IMR-90 (cell line): ENCODE measurements around the gene CHRNB4. TPM values are rescaled to one million over a fixed set of nuclear protein-coding genes. Genes with fewer than 3 reads are reported as not detected.

Experiments used
- ATAC-seq: fragments of 200-7000 bp; cut with Tn5 transposase; 2 replicates; pipeline ENCODE4 v1.9.1; 2020; ENCODE audit warnings: low read depth, mild to moderate bottlenecking, moderate library complexity
- BruUV-seq: library from RNA; stranded (reverse); fragments of 400-500 nt; replicated peaks from 2 replicates; lab custom pipeline; 2021; lab: Mats Ljungman, UMichigan
- CTCF ChIA-PET: fragments of 300-600 bp; formaldehyde crosslinking; extraction: SDS; loops from one replicate; lab custom pipeline; 2021; ENCODE audit warnings: antibody characterized with exemption; lab: Yijun Ruan, JAX
- POLR2A ChIA-PET: fragments of 300-600 bp; sonication (Branson Sonifier 250); formaldehyde crosslinking; loops from one replicate; lab custom pipeline; 2022; ENCODE audit warnings: antibody characterized with exemption; ENCODE audit not compliant: unreplicated experiment; lab: Charles Lee
- DNase-seq: peaks from one replicate; pipeline ENCODE4 v3.0.0; 2013
- H2AFZ ChIP-seq: replicated peaks from 2 replicates; pipeline ENCODE3; 2013; ENCODE audit warnings: low read length, mild to moderate bottlenecking; ENCODE audit not compliant: poor library complexity
- H2AK5ac ChIP-seq: 2 replicates; pipeline ENCODE4 v1.6.1; 2013; ENCODE audit warnings: low read depth, low read length, inconsistent platforms
- H2AK9ac ChIP-seq: replicated peaks from 2 replicates; pipeline ENCODE3; 2013; ENCODE audit warnings: mild to moderate bottlenecking, low read depth, low read length, moderate library complexity; ENCODE audit not compliant: poor library complexity
- H2BK120ac ChIP-seq: 2 replicates; pipeline ENCODE4 v1.6.1; 2013; ENCODE audit warnings: low read depth, low read length, inconsistent platforms
- H2BK15ac ChIP-seq: 3 replicates; pipeline ENCODE4 v1.6.1; 2013; ENCODE audit warnings: low read depth, low read length, inconsistent platforms
- H2BK20ac ChIP-seq: 2 replicates; pipeline ENCODE4 v1.6.1; 2013; ENCODE audit warnings: low read depth, mild to moderate bottlenecking, inconsistent platforms, low read length, moderate library complexity
- H2BK5ac ChIP-seq: 2 replicates; pipeline ENCODE4 v1.6.1; 2013; ENCODE audit warnings: mild to moderate bottlenecking, low read depth, low read length, inconsistent platforms; ENCODE audit not compliant: poor library complexity, severe bottlenecking
- H3K14ac ChIP-seq: replicated peaks from 2 replicates; pipeline ENCODE4 v1.6.1; 2013; ENCODE audit warnings: low read depth, low read length, inconsistent platforms
- H3K18ac ChIP-seq: 2 replicates; pipeline ENCODE4 v1.6.1; 2013; ENCODE audit warnings: low read depth, low read length, control low read depth
- H3K23ac ChIP-seq: 2 replicates; pipeline ENCODE4 v1.6.1; 2013; ENCODE audit warnings: low read depth, low read length, inconsistent platforms
- H3K27ac ChIP-seq: 2 replicates; pipeline ENCODE4 v1.5.1; 2013; ENCODE audit warnings: mild to moderate bottlenecking, control low read depth, low read length; ENCODE audit not compliant: insufficient read depth
- H3K27me3 ChIP-seq: 2 replicates; pipeline ENCODE4 v1.6.1; 2013; ENCODE audit warnings: low read length; ENCODE audit not compliant: control insufficient read depth, insufficient read depth
- H3K36me3 ChIP-seq: 2 replicates; pipeline ENCODE4 v1.6.1; 2013; ENCODE audit warnings: low read length, mixed read lengths; ENCODE audit not compliant: control insufficient read depth, insufficient read depth
- H3K4ac ChIP-seq: 2 replicates; pipeline ENCODE4 v1.6.1; 2013; ENCODE audit warnings: low read depth, low read length, inconsistent platforms
- H3K4me1 ChIP-seq: 2 replicates; pipeline ENCODE4 v1.6.1; 2013; ENCODE audit warnings: low read length, mixed read lengths; ENCODE audit not compliant: control insufficient read depth, insufficient read depth
- H3K4me2 ChIP-seq: 2 replicates; pipeline ENCODE4 v1.6.1; 2013; ENCODE audit warnings: low read depth, mild to moderate bottlenecking, control low read depth, low read length, moderate library complexity
- H3K4me3 ChIP-seq: 2 replicates; pipeline ENCODE4 v1.5.1; 2013; ENCODE audit warnings: low read depth, mild to moderate bottlenecking, control low read depth, low read length, moderate library complexity; ENCODE audit not compliant: insufficient read depth
- H3K56ac ChIP-seq: 2 replicates; pipeline ENCODE4 v1.6.1; 2013; ENCODE audit warnings: low read length, inconsistent platforms; ENCODE audit not compliant: insufficient read depth; ENCODE audit errors: extremely low read depth
- H3K79me1 ChIP-seq, 2 experiments: 2 replicates each; pipeline ENCODE4 v1.6.1; 2013; ENCODE audit warnings: low read length in 2 of 2, inconsistent platforms in 1 of 2, low read depth in 1 of 2
- H3K9ac ChIP-seq: 2 replicates; pipeline ENCODE4 v1.6.1; 2013; ENCODE audit warnings: low read depth, low read length, control low read depth
- H3K9me1 ChIP-seq: 2 replicates; pipeline ENCODE4 v1.6.1; 2013; ENCODE audit warnings: low read length, inconsistent platforms; ENCODE audit not compliant: insufficient read depth
- H3K9me3 ChIP-seq: 2 replicates; pipeline ENCODE4 v1.6.1; 2013; ENCODE audit warnings: low read length; ENCODE audit not compliant: control insufficient read depth, insufficient read depth
- H4K20me1 ChIP-seq: 2 replicates; pipeline ENCODE4 v1.6.1; 2013; ENCODE audit warnings: low read length, inconsistent platforms; ENCODE audit not compliant: insufficient read depth
- H4K5ac ChIP-seq: 2 replicates; pipeline ENCODE4 v1.6.1; 2013; ENCODE audit warnings: mild to moderate bottlenecking, low read depth, low read length, control low read depth
- H4K8ac ChIP-seq, 2 experiments: 2 replicates each; pipeline ENCODE4 v1.6.1; 2013; ENCODE audit warnings: low read depth in 2 of 2, low read length in 2 of 2, control low read depth in 1 of 2, inconsistent platforms in 1 of 2
- H4K91ac ChIP-seq: 2 replicates; pipeline ENCODE4 v1.6.1; 2013; ENCODE audit warnings: low read depth, low read length, inconsistent platforms; ENCODE audit not compliant: insufficient read depth
- BHLHE40 ChIP-seq: fragments of 150-350 bp; IDR thresholded peaks from 2 replicates; pipeline ENCODE4 v1.6.1; 2016; ENCODE audit warnings: mild to moderate bottlenecking, low read depth, low read length
- CEBPB ChIP-seq: IDR thresholded peaks from 2 replicates; pipeline ENCODE4 v1.6.1; 2012; ENCODE audit warnings: low read depth, low read length, improper control_type of control experiment
- FOS ChIP-seq: fragments of 150-350 bp; IDR thresholded peaks from 2 replicates; pipeline ENCODE4 v1.6.1; 2016; ENCODE audit warnings: low read depth, low read length
- MAFK ChIP-seq: IDR thresholded peaks from 2 replicates; pipeline ENCODE4 v1.6.1; 2012; ENCODE audit warnings: low read depth, low read length, improper control_type of control experiment
- MAZ ChIP-seq: IDR thresholded peaks from 2 replicates; pipeline ENCODE4 v1.6.1; 2012; ENCODE audit warnings: low read depth, mild to moderate bottlenecking, low read length, improper control_type of control experiment, moderate library complexity, borderline replicate concordance
- MXI1 ChIP-seq: IDR thresholded peaks from 2 replicates; pipeline ENCODE4 v1.6.1; 2012; ENCODE audit warnings: low read depth, mild to moderate bottlenecking, low read length, moderate library complexity, borderline replicate concordance
- POLR2A ChIP-seq: IDR thresholded peaks from 2 replicates; pipeline ENCODE4 v1.6.1; 2012; ENCODE audit warnings: mild to moderate bottlenecking, low read depth, low read length
- RAD21 ChIP-seq: IDR thresholded peaks from 2 replicates; pipeline ENCODE4 v1.6.1; 2012; ENCODE audit warnings: low read length, improper control_type of control experiment
- RCOR1 ChIP-seq: IDR thresholded peaks from 2 replicates; pipeline ENCODE4 v1.6.1; 2012; ENCODE audit warnings: mild to moderate bottlenecking, low read length, improper control_type of control experiment; ENCODE audit not compliant: insufficient replicate concordance
- RFX5 ChIP-seq: IDR thresholded peaks from 2 replicates; pipeline ENCODE4 v1.8.0; 2012; ENCODE audit warnings: low read depth, mild to moderate bottlenecking, low read length, moderate library complexity
- SMC3 ChIP-seq: fragments of 150-350 bp; IDR thresholded peaks from 2 replicates; pipeline ENCODE4 v1.6.1; 2016; ENCODE audit warnings: low read depth, mild to moderate bottlenecking, antibody characterized with exemption, low read length, moderate library complexity
- WGBS, 2 experiments: methylation state at CpG; one replicate each; pipeline versions ENCODE4 v1.1.5 to v1.1.7; 2013; ENCODE audit warnings: missing lambda C conversion rate in 2 of 2; ENCODE audit not compliant: insufficient read length in 1 of 2; ENCODE audit errors: extremely low coverage in 2 of 2; 5-methylcytosine and 5-hydroxymethylcytosine counted together
- dilution Hi-C: fragments of 300-500 bp; cut with HindIII; formaldehyde crosslinking; loops from one replicate; pipeline ENCODE4 v1.14.3; 2018; ENCODE audit warnings: low sequenced_read_pairs; ENCODE audit not compliant: unreplicated experiment
- in situ Hi-C: fragments of 300-500 bp; cut with MboI; formaldehyde crosslinking; loops from 3 replicates; pipeline ENCODE4 v1.14.3; 2019; ENCODE audit warnings: low sequenced_read_pairs, inconsistent platforms, mixed read lengths
- intact Hi-C: fragments of 100-400 bp; cut with micrococcal nuclease; formaldehyde crosslinking; loops from 2 replicates; pipeline ENCODE4 v1.10.0; 2022
- polyA plus RNA-seq, 3 experiments: library from polyadenylated mRNA; depleted of rRNA; stranded (reverse); fragments of >200 nt; gene quantifications; 2 replicates each; pipeline ENCODE4 v1.2.3, GENCODE V29; 2012; ENCODE audit warnings: low replicate concordance in 1 of 3
- total RNA-seq: library from RNA; depleted of rRNA; stranded (reverse); fragments of >200 nt; gene quantifications from 2 replicates; pipeline ENCODE4 v1.2.3, GENCODE V29; 2012
- TF ChIP-seq, protein P1 (sequence below): fragments of 150-350 bp; IDR thresholded peaks from 2 replicates; pipeline ENCODE4 v1.6.1; 2017; ENCODE audit warnings: mild to moderate bottlenecking, antibody characterized with exemption, low read length, low read depth

The CHRNB4 gene
- total and polyA plus RNA-seq, 2 of the 4 experiments (the other 2 are of a cell fraction), result not detected

DNA sequence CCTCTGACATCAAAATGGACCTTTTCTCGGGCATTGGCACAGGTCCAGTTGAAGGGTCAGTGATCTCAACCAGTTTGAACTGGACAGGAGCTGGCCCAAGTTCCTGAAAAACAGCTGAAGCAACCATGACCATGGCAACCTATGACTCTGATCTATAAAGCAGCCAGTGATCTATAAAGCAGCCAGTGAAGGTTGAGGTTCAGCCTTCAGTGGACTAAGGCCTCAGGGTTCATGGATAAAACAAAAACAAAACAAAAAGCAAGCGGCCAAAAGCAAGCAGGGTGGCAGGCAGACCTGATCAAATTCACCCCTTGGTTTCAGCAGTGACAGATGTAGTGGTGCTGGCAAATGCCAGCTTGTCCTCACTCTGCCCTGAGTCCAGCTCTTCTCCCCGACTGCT, 10.0 kb upstream of the CHRNB4 start:
- no peak overlapping the region for H2BK15ac ChIP-seq
- no peaks in the 10 kb centered on the region for H4K20me1 ChIP-seq
- H3K9me1 ChIP-seq, result no peaks in the 10 kb centered on the region
- ATAC-seq (no peak), DNase-seq (no peak)
- no peak overlapping the region for H3K14ac ChIP-seq
- no peak overlapping the region for H3K4me3 ChIP-seq
- CTCF ChIA-PET, result no interaction called here
- dilution Hi-C loops (no loop called here), in situ Hi-C loops (no loop called here), intact Hi-C loops (no loop called here)
- no peaks in the 10 kb centered on the region for H3K36me3 ChIP-seq
- 42% methylated on average over 3 of the region's 3 CpGs; no CpG with 5 or more reads in 1 of the 2 experiments for WGBS, 2 experiments
- H3K4me2 ChIP-seq, result no peak overlapping the region
- no peak overlapping the region for H3K18ac ChIP-seq
- POLR2A ChIA-PET, result no interaction called here
- H3K27ac ChIP-seq, result no peak overlapping the region
- peaks cover 38% of the 10 kb centered on the region for H3K27me3 ChIP-seq
- no TSS peak for BruUV-seq
- TF ChIP-seq MAFK (no peak), MXI1 (no peak), FOS (no peak), CEBPB (no peak), BHLHE40 (no peak), SMC3 (no peak), RFX5 (no peak), POLR2A (no peak), MAZ (no peak), RCOR1 (no peak), RAD21 (no peak)
- TF ChIP-seq, protein P1, sequence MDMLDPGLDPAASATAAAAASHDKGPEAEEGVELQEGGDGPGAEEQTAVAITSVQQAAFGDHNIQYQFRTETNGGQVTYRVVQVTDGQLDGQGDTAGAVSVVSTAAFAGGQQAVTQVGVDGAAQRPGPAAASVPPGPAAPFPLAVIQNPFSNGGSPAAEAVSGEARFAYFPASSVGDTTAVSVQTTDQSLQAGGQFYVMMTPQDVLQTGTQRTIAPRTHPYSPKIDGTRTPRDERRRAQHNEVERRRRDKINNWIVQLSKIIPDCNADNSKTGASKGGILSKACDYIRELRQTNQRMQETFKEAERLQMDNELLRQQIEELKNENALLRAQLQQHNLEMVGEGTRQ, result no peak
- H3K9ac ChIP-seq, result no peak overlapping the region
- no peak overlapping the region for H2BK5ac ChIP-seq
- H3K4ac ChIP-seq, result no peak overlapping the region
- no peak overlapping the region for H4K8ac ChIP-seq
- no peak overlapping the region for H2BK20ac ChIP-seq
- H2BK120ac ChIP-seq, result no peak overlapping the region
- H3K9me3 ChIP-seq, result no peaks in the 10 kb centered on the region
- no peak overlapping the region for H2AK9ac ChIP-seq
- H2AK5ac ChIP-seq, result no peak overlapping the region
- H3K79me1 ChIP-seq, result no peaks in the 10 kb centered on the region
- no peak overlapping the region for H4K91ac ChIP-seq
- no peak overlapping the region for H3K56ac ChIP-seq
- no peak overlapping the region for H2AFZ ChIP-seq
- H4K5ac ChIP-seq, result no peak overlapping the region
- H3K23ac ChIP-seq, result no peak overlapping the region
- H3K4me1 ChIP-seq, result no peaks in the 10 kb centered on the region
